Measurements from ENCODE around the gene APOBR. TPM values are rescaled to one million over a fixed set of nuclear protein-coding genes. Genes with fewer than 3 reads are reported as not detected.
"Not testable (repeated sequence)": the region's sequence is repeated elsewhere in the genome, so short reads cannot be mapped to it uniquely, and the experiment has no call there.

APOBR gene
- total and polyA plus RNA-seq, 5 donors: 0.37 to 1.0 (median 0.82) TPM

DNA sequence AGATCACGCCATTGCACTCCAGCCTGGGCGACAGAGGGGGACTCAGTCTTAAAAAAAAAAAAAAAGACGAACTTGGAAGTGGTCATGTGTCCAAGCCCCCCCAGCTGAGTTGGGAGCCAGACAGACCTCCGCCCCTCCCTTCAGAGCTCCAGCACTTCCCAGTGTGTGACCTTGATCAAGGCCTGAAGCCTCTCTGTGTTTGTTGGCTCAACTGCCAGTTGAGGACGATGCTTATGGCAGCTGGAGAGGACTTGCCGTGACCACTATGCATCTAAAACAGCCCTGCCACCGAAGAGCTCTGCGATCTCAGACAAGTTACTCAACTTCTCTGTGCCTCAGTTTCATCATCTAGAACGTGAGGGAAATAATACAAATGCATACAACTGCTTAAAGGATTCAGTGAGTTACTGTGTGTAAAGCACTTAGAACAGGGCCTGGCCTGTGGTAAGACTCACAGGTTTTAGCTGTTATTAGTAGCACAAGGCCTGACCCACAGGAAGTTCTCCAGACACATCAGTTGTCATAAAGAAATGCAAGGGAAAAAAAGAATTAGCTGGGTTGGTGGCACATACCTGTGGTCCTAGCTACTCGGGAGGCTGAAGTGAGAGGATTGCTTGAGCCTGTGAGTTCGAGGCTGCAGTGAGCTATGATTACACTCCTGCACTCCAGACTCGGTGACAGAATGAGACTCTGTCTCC, 19.2 kb downstream of the APOBR start:
- ATAC-seq (no peak), DNase-seq (no peak)
- Histone ChIP-seq H3K4me1 (ENCODE audit: control insufficient read depth, insufficient read depth, low read length) (no peaks in the 10 kb centered on the region), H3K27me3 (ENCODE audit: control insufficient read depth, insufficient read depth) (no peaks in the 10 kb centered on the region), H3K27ac (ENCODE audit: low read length) (no peak overlapping the region), H3K9me3 (ENCODE audit: control insufficient read depth, low read length) (no peaks in the 10 kb centered on the region), H3K4me3 (ENCODE audit: low read length) (no peak overlapping the region)
- 81% methylated on average over 12 of the region's 12 CpGs for WGBS
- intact Hi-C loops (cut with DNase I): no loop called here

DNA sequence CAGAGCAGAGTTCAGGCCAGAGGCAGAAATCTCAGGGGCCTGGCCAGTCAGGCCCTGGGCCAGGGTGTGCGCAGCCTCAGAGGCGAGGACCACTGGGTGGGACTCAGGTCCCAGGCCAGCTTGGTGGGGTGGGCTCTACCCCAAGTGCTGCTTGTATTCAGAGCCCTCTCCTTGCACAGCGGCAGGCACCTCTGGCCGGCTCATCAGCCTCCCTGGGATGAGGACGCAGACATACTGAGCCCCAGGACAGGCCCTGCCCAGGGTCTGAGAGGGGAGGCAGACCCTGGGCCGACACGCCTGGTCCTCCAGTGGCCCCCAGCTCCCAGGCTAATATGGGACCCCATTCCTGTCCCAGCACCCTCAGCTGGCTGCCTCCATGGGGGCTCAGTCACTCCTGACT, 19.8 kb downstream of the APOBR start:
- H3K4me3 ChIP-seq (ENCODE audit: low read length): no peak overlapping the region
- H3K27ac ChIP-seq (ENCODE audit: low read length): no peak overlapping the region
- WGBS: 90% methylated on average over 7 of the region's 7 CpGs
- intact Hi-C loops (cut with DNase I): no loop called here
- no peaks in the 10 kb centered on the region for H3K9me3 ChIP-seq (ENCODE audit: control insufficient read depth, low read length)
- peak in 1 of 2 donors; percentile 31 for ATAC-seq
- H3K27me3 ChIP-seq (ENCODE audit: control insufficient read depth, insufficient read depth): no peaks in the 10 kb centered on the region
- no peaks in the 10 kb centered on the region for H3K4me1 ChIP-seq (ENCODE audit: control insufficient read depth, insufficient read depth, low read length)
- no peak for DNase-seq

DNA sequence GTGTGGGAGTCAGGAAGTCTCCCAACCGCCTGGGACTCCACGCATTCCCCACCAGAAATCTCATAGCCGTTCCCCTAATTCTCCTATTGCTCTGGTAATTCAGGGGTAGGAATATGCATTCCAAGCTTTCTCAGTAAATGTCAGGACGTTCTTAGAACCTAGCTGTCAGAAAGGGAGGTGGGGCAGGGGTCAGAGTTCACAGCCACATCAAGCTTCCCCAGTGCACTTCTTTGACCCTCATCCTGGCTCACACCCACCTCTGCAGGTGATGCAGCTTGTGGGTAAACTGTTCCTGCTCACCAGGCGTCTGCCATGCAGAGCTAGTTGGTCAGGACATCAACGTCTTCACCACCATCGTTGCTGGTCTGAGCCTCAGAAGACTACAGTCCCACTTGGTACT, 26.2 kb downstream of the APOBR start:
- intact Hi-C loops (cut with DNase I): no loop called here
- WGBS: 70% methylated on average over 7 of the region's 7 CpGs

DNA sequence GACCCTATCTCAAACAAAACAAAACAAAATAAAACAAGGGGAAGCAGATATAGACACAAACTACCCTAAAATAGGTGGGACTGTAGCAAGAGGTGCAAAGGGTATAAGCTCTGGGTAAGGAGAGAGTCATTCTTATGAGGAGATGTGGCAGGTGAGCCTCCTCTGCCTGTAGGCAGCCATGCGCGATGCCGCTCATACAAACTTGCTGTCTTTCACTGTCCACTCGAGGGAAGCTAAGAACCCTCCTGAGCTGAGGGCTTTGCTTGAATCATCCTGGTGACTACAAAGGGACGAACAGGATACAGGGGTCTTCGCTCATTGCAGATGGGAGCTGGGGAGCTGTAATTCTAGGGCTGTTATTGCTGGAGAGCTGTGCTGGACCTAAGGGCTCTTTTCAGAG, 27.0 kb downstream of the APOBR start:
- ATAC-seq (no peak), DNase-seq (no peak)
- WGBS: 88% methylated on average over 6 of the region's 6 CpGs
- Histone ChIP-seq H3K9me3 (ENCODE audit: control insufficient read depth, low read length) (no peaks in the 10 kb centered on the region), H3K27ac (ENCODE audit: low read length) (no peak overlapping the region), H3K4me3 (ENCODE audit: low read length) (no peak overlapping the region), H3K4me1 (ENCODE audit: control insufficient read depth, insufficient read depth, low read length) (peaks cover 2% of the 10 kb centered on the region), H3K27me3 (ENCODE audit: control insufficient read depth, insufficient read depth) (no peaks in the 10 kb centered on the region)
- intact Hi-C loops (cut with DNase I): no loop called here

More for the DNA sequence above, 26.2 kb downstream of the APOBR start:
- Histone ChIP-seq H3K4me3 (ENCODE audit: low read length) (no peak overlapping the region), H3K27ac (ENCODE audit: low read length) (no peak overlapping the region), H3K4me1 (ENCODE audit: control insufficient read depth, insufficient read depth, low read length) (peaks cover 2% of the 10 kb centered on the region), H3K27me3 (ENCODE audit: control insufficient read depth, insufficient read depth) (no peaks in the 10 kb centered on the region), H3K9me3 (ENCODE audit: control insufficient read depth, low read length) (no peaks in the 10 kb centered on the region)
- DNase-seq (no peak), ATAC-seq (no peak)

DNA sequence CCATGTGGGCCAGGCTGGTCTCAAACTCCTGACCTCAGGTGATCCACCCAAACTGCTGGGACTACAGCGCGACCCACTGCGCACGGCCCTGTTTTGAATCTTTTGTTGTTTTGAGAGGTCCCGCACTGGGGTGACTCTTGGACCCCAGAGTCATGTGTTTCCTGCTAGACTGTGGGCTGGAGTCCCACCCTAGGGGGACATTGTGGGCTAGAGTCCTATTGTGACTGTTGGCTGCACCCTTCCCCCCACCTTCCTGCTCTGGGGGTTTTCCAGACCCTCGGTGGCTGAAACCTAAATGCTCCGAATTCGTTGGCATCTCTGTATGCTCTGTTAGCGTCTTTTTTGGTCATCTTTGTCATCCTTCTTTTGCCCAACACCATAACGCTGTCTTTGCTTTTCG, 28.3 kb downstream of the APOBR start:
- no peak overlapping the region for H3K4me3 ChIP-seq (ENCODE audit: low read length)
- no peaks in the 10 kb centered on the region for H3K27me3 ChIP-seq (ENCODE audit: control insufficient read depth, insufficient read depth)
- H3K4me1 ChIP-seq (ENCODE audit: control insufficient read depth, insufficient read depth, low read length): peaks cover 2% of the 10 kb centered on the region
- H3K27ac ChIP-seq (ENCODE audit: low read length): no peak overlapping the region
- intact Hi-C loops (cut with DNase I): no loop called here
- ATAC-seq: no peak
- H3K9me3 ChIP-seq (ENCODE audit: control insufficient read depth, low read length): no peaks in the 10 kb centered on the region
- DNase-seq: no peak
- WGBS: 80% methylated on average over 11 of the region's 11 CpGs

DNA sequence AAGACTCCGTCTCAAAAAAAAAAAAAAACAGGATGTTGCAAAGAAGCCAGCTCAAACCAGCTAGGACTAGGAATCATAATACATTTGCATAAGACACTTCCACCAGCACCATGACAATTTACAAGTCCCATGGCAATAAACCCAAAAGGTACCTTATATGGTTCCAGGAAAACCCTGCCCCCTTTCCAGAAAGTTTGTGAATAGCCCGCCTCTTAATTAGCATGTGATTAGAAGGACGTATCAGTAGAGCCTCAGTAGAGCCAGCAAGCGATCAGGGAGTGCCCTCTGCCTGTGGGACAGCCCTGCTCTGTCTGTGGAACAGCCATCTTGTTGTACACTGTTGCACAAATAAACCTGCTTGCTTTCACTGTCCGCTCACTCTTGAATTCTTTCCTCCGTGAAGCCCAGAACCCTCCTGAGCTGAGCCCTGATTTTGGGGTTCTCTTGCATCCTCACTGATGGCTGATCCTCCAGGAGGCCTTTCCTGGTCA, 30.3 kb downstream of the APOBR start:
- WGBS: 71% methylated on average over 6 of the region's 6 CpGs
- peaks cover 2% of the 10 kb centered on the region for H3K4me1 ChIP-seq (ENCODE audit: control insufficient read depth, insufficient read depth, low read length)
- peak in 1 of 2 donors; percentile 60 for ATAC-seq
- DNase-seq: no peak
- no peaks in the 10 kb centered on the region for H3K27me3 ChIP-seq (ENCODE audit: control insufficient read depth, insufficient read depth)
- H3K9me3 ChIP-seq (ENCODE audit: control insufficient read depth, low read length): no peaks in the 10 kb centered on the region
- intact Hi-C loops (cut with DNase I): no loop called here
- no peak overlapping the region for H3K27ac ChIP-seq (ENCODE audit: low read length)
- H3K4me3 ChIP-seq (ENCODE audit: low read length): no peak overlapping the region

DNA sequence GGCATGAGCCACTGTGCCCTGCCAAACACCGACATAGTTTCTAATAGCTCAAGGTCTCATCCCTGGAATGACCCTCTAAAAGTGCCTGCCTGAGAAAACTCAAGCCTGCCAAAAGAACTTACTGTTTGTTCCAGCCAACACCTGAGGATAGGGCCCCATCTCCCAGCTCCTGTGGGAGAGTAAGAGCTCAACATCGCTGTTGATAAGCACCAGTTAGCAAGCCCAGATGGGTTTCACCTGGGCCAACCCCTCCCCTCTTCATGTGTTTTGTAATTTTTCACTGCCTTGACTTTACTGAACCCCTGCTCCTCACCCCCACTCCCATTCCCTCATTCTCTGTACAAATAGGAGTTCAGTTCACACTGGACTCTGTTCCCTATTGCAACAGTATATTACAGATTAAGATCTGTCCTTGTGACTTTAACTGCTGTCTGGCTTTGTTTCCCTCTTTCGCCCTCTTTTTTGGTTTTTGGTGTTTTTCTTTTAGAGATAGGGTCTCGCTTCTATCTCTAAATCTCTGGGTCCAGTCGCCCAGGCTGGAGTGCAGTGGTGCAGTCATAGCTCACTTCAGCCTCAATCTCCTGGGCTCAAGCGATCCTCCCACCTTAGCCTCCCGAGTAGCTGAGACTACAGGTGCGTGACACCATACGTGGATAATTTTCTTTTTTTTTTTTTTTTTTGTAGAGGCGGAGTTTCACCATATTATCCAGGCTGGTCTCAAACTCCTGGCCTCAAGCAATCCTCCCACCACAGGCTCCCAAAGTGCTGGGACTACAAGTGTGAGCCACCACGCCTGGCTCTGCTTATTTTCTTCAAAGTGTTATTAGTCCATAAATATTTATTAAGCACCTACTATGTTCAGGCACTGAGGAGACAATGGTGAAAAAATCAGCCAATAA, 32.0 kb downstream of the APOBR start:
- no peak overlapping the region for H3K27ac ChIP-seq (ENCODE audit: low read length)

DNA sequence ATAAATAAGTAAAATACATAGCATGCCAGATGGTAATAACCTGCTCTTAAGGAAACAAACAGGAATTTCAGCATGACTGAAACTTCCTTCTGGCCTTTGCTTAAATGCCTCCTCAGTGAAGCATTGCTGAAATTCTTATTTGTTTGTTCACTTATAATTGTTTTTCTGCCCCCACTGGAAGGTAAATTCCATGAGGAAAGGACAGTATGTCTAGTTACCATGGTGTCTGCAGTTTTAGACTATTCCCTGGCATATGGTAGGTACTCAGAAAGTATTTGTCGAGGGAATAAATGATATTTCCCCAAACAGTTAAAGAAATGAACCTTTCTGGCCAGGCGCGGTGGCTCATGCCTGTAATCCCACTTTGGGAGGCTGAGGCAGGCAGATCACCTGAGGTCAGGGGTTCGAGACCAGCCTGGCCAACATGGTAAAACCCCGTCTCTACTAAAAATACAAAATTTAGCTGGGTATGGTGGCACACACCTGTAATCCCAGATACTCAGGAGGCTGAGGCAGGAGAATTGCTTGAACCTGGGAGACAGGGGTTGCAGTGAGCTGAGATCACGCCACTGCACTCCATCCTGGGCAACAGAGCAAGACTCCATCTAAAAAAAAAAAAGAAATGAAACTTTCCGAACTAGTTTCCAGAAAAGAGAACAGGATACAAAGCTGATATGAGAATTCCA, 32.8 kb downstream of the APOBR start:
- H3K4me1 ChIP-seq (ENCODE audit: control insufficient read depth, insufficient read depth, low read length); H3K27ac ChIP-seq (ENCODE audit: low read length); H3K27me3 ChIP-seq (ENCODE audit: control insufficient read depth, insufficient read depth); H3K9me3 ChIP-seq (ENCODE audit: control insufficient read depth, low read length); ATAC-seq; intact Hi-C loops (cut with DNase I); DNase-seq; H3K4me3 ChIP-seq (ENCODE audit: low read length): not testable (repeated sequence)
- WGBS: 89% methylated on average over 7 of the region's 7 CpGs

More for the DNA sequence above, 32.0 kb downstream of the APOBR start:
- peaks cover 2% of the 10 kb centered on the region for H3K4me1 ChIP-seq (ENCODE audit: control insufficient read depth, insufficient read depth, low read length)
- no peaks in the 10 kb centered on the region for H3K9me3 ChIP-seq (ENCODE audit: control insufficient read depth, low read length)
- no peak overlapping the region for H3K4me3 ChIP-seq (ENCODE audit: low read length)
- intact Hi-C loops (cut with DNase I): no loop called here
- WGBS: 91% methylated on average over 11 of the region's 11 CpGs
- DNase-seq (no peak), ATAC-seq (no peak)
- no peaks in the 10 kb centered on the region for H3K27me3 ChIP-seq (ENCODE audit: control insufficient read depth, insufficient read depth)

DNA sequence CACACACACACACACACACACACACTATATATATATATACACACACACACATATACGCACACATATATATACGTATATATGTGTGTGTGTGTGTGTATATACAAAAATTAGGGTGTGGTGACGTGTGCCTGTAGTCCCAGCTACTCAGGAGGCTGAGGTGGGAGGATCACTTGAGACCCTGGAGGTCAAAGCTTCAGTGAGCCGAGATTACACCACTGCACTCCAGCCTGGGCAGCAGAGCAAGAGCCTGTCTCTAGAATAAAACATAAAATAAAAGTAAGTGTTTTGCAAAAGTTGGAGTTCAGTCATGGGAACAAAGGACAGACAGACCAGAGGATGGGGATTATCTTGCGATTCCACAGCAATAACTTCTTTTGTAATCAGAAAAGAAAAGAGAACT, 33.5 kb downstream of the APOBR start:
- intact Hi-C loops (cut with DNase I): no loop called here
- Histone ChIP-seq H3K4me1 (ENCODE audit: control insufficient read depth, insufficient read depth, low read length) (peaks cover 10% of the 10 kb centered on the region), H3K27ac (ENCODE audit: low read length) (no peak overlapping the region), H3K9me3 (ENCODE audit: control insufficient read depth, low read length) (no peaks in the 10 kb centered on the region), H3K27me3 (ENCODE audit: control insufficient read depth, insufficient read depth) (no peaks in the 10 kb centered on the region), H3K4me3 (ENCODE audit: low read length) (no peak overlapping the region)
- WGBS: 88% methylated on average over 5 of the region's 5 CpGs
- ATAC-seq (no peak), DNase-seq (no peak)

DNA sequence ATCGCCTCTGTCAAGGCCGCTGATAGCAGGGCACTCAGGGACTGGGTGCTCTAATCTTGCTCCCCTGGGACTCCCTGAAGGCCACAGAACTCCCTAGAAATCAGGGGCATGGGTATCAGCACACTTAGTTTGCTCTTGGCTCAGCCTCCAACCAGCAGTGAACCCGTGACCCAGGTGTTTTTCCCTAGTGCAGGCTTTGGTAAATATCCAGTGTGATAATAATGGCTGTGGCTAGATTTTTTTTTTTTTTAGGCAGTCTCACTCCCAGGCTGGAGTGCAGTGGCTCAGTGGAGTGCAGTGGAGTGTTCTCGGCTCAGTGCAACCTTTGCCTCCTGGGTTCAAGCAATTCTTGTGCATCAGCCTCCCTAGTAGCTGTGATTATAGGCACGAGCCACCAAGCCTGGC, 34.0 kb downstream of the APOBR start:
- Histone ChIP-seq H3K27me3 (ENCODE audit: control insufficient read depth, insufficient read depth) (no peaks in the 10 kb centered on the region), H3K9me3 (ENCODE audit: control insufficient read depth, low read length) (no peaks in the 10 kb centered on the region), H3K27ac (ENCODE audit: low read length) (no peak overlapping the region), H3K4me1 (ENCODE audit: control insufficient read depth, insufficient read depth, low read length) (peaks cover 10% of the 10 kb centered on the region), H3K4me3 (ENCODE audit: low read length) (no peak overlapping the region)
- ATAC-seq (no peak), DNase-seq (no peak)
- intact Hi-C loops (cut with DNase I): no loop called here
- 70% methylated on average over 5 of the region's 5 CpGs for WGBS

DNA sequence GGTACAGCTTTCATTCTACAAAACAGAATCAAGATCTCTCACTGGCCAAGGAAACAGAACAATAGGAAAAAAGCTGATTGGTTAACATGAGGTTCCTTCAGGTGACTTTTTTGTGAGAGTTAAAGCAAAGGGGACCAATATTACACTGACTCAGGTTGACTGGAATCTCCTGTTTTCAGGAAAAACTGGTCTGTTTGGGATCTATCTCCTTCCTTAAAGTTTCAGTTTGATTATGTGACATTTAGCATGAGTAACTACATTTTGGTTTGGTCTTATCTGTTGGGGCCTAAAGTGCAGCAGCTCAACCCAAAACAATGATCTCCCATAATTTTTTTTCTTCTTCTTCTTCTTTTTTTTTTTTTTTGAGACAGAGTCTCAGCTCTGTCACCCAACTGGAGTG, 34.7 kb downstream of the APOBR start:
- Histone ChIP-seq H3K4me1 (ENCODE audit: control insufficient read depth, insufficient read depth, low read length) (peaks cover 10% of the 10 kb centered on the region), H3K4me3 (ENCODE audit: low read length) (no peak overlapping the region), H3K9me3 (ENCODE audit: control insufficient read depth, low read length) (no peaks in the 10 kb centered on the region), H3K27ac (ENCODE audit: low read length) (no peak overlapping the region), H3K27me3 (ENCODE audit: control insufficient read depth, insufficient read depth) (no peaks in the 10 kb centered on the region)
- DNase-seq: no peak
- intact Hi-C loops (cut with DNase I): no loop called here
- ATAC-seq: no peak
